ENCODE results near the gene NR1D1. TPM values are rescaled to one million over a fixed set of nuclear protein-coding genes. Genes with fewer than 3 reads are reported as not detected.

NR1D1 gene
- total and polyA plus RNA-seq, 2 of the 8 experiments (the other 6 are each of a cell fraction or from before 2014, with no cell fraction given) = 1.5 to 4.6 TPM

DNA sequence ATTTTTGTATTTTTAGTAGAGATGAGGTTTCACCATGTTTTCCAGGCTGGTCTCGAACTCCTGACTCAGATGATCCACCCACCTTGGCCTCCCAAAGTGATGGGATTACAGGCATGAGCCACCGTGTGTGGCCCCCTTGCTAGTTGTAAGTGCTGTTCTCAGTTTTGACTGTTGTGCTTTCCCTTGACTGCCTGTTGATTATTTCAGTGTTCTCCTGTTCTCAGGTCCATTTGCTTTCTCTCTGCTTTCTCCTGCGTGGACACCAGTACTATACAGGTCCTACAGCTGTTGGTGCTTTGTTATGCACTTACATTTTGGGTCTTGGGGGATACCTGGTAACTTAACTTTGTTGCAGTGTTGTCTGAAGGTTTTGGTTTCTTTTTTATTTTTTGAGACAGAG is 48.1 kb upstream of the NR1D1 start:
- ChIA-PET CTCF (ENCODE audit: partially characterized antibody) (interaction anchor here (0.9 to 4.0 kb wide), 9 partner anchors 15 to 135 kb away, joined by 3 to 17 read pairs (median 4); no protein-coding TSS in a partner anchor), POLR2A (ENCODE audit: partially characterized antibody) (interaction anchor here (0.9 to 7.2 kb wide), 10 partner anchors 9 to 94 kb away, joined by 3 to 41 read pairs (median 6); partner anchors contain the start of genes CASC3 and MED24)
- Histone ChIP-seq H3K23me2 (ENCODE audit: low read depth, low read length) (no peaks in the 10 kb centered on the region), H3K56ac (replicated peaks; ENCODE audit: insufficient read length, low read depth, low read length) (no peak overlapping the region), H4K91ac (replicated peaks; ENCODE audit: insufficient read length, low read length) (no peak overlapping the region), H2BK15ac (ENCODE audit: low read length) (no peak overlapping the region), H3K9ac (replicated peaks in 1 of 4; ENCODE audit: extremely low read depth in 1 of 4, low read depth in 3 of 4, low read length in 3 of 4) (no peak overlapping the region), H3K79me2 (ENCODE audit: control insufficient read depth in 1 of 2, insufficient read depth in 2 of 2, low read length in 2 of 2) (peaks cover 5 to 72% of the 10 kb centered on the region in 2 experiments; a peak in 3 of 4 replicates), H3K18ac (ENCODE audit: extremely low read depth, low read length) (no peak overlapping the region), H2BK5ac (ENCODE audit: low read depth, low read length) (no peak overlapping the region), H3K79me1 (ENCODE audit: low read depth, low read length) (peaks cover 4% of the 10 kb centered on the region), H4K5ac (ENCODE audit: insufficient read length, low read depth, low read length) (no peak overlapping the region), H4K20me1 (replicated peaks in 1 of 2; ENCODE audit: control insufficient read depth in 1 of 2, insufficient read depth in 2 of 2, low read length in 2 of 2) (peaks cover 0 to 3% of the 10 kb centered on the region in 2 experiments), H3K36me3 (ENCODE audit: control insufficient read depth in 2 of 4, insufficient read depth in 4 of 4, low read length in 3 of 4) (peaks cover 3 to 71% (median 33%) of the 10 kb centered on the region in 4 experiments; a peak in 7 of 8 replicates), H3K4ac (replicated peaks; ENCODE audit: insufficient read length, low read depth, low read length) (no peak overlapping the region), H3K27ac (ENCODE audit: low read depth, low read length) (no peak overlapping the region), H3K23ac (ENCODE audit: insufficient read length) (no peak overlapping the region), H2BK12ac (ENCODE audit: low read depth, low read length) (no peak overlapping the region), H2AK5ac (ENCODE audit: low read depth, low read length) (no peak overlapping the region), H4K8ac (ENCODE audit: extremely low read depth, insufficient read depth, low read length) (no peak overlapping the region), H3K14ac (ENCODE audit: insufficient read length) (no peak overlapping the region), H3K27me3 (replicated peaks in 1 of 4; ENCODE audit: control insufficient read depth in 3 of 4, extremely low read depth in 1 of 4, insufficient read depth in 3 of 4, low read length in 3 of 4) (no peaks in the 10 kb centered on the region), H3K4me3 (ENCODE audit: extremely low read depth in 1 of 4, insufficient read depth in 2 of 4, low read depth in 3 of 4, low read length in 4 of 4) (no peak overlapping the region), H3K4me1 (replicated peaks in 1 of 4; ENCODE audit: control insufficient read depth in 3 of 4, insufficient read depth in 4 of 4, low read length in 3 of 4) (no peaks in the 10 kb centered on the region), H3K9me3 (ENCODE audit: insufficient read depth in 2 of 2, low read depth in 1 of 2, low read length in 1 of 2) (no peaks in the 10 kb centered on the region), H2BK20ac (ENCODE audit: low read length) (no peak overlapping the region), H2AFZ (ENCODE audit: low read length) (no peak overlapping the region), H2BK120ac (replicated peaks; ENCODE audit: low read depth, low read length) (no peak overlapping the region), H3K4me2 (ENCODE audit: insufficient read depth in 1 of 2, low read depth in 2 of 2, low read length in 2 of 2) (no peak overlapping the region)
- DNase-seq (ENCODE audit: low read depth in 1 of 2, low spot score in 2 of 2) = no peak
- 93% methylated on average over 3 of the region's 3 CpGs; no CpG with 5 or more reads in 1 of the 2 experiments for WGBS, 2 experiments (ENCODE audit: extremely low coverage in 1 of 2, insufficient coverage in 1 of 2, insufficient read length in 1 of 2, insufficient replicate concordance in 2 of 2, low coverage in 1 of 2, low lambda C conversion rate in 2 of 2, missing lambda C conversion rate in 1 of 2)
- TF ChIP-seq SUZ12 (IDR thresholded peaks at IDR 0.05; ENCODE audit: low read length) (no peak), RNF2 (IDR thresholded peaks at IDR 0.05; ENCODE audit: borderline replicate concordance, low read depth, low read length, missing control alignments, poor library complexity, severe bottlenecking) (no peak), TEAD4 (IDR thresholded peaks at IDR 0.05; ENCODE audit: low read depth, low read length) (no peak), SP4 (IDR thresholded peaks at IDR 0.05; ENCODE audit: low read length) (no peak), SIX5 (IDR thresholded peaks at IDR 0.05; ENCODE audit: low read depth, low read length) (no peak)
- TF ChIP-seq, protein P1, sequence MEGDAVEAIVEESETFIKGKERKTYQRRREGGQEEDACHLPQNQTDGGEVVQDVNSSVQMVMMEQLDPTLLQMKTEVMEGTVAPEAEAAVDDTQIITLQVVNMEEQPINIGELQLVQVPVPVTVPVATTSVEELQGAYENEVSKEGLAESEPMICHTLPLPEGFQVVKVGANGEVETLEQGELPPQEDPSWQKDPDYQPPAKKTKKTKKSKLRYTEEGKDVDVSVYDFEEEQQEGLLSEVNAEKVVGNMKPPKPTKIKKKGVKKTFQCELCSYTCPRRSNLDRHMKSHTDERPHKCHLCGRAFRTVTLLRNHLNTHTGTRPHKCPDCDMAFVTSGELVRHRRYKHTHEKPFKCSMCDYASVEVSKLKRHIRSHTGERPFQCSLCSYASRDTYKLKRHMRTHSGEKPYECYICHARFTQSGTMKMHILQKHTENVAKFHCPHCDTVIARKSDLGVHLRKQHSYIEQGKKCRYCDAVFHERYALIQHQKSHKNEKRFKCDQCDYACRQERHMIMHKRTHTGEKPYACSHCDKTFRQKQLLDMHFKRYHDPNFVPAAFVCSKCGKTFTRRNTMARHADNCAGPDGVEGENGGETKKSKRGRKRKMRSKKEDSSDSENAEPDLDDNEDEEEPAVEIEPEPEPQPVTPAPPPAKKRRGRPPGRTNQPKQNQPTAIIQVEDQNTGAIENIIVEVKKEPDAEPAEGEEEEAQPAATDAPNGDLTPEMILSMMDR (IDR thresholded peaks at IDR 0.05; ENCODE audit: control extremely low read depth in 1 of 3, insufficient read depth in 1 of 3, low read depth in 1 of 3, low read length in 3 of 3) = no peak
- no peak for FAIRE-seq

Measured in H1 (cell line).